GM18517 (cell line): ENCODE data around the gene SLC7A5.
A peak's percentile ranks its signal among the peaks of the same experiment; 100 is the strongest.
"Not testable (repeated sequence)": the region's sequence is repeated elsewhere in the genome, so short reads cannot be mapped to it uniquely, and the experiment has no call there.

Experiments
- ATAC-seq: cut with Tn5 transposase; IDR thresholded peaks from one replicate; pipeline ENCODE4 v1.9.1; 2021; ENCODE audit warnings: mild to moderate bottlenecking, moderate library complexity; ENCODE audit not compliant: unreplicated experiment

Gene SLC7A5

DNA sequence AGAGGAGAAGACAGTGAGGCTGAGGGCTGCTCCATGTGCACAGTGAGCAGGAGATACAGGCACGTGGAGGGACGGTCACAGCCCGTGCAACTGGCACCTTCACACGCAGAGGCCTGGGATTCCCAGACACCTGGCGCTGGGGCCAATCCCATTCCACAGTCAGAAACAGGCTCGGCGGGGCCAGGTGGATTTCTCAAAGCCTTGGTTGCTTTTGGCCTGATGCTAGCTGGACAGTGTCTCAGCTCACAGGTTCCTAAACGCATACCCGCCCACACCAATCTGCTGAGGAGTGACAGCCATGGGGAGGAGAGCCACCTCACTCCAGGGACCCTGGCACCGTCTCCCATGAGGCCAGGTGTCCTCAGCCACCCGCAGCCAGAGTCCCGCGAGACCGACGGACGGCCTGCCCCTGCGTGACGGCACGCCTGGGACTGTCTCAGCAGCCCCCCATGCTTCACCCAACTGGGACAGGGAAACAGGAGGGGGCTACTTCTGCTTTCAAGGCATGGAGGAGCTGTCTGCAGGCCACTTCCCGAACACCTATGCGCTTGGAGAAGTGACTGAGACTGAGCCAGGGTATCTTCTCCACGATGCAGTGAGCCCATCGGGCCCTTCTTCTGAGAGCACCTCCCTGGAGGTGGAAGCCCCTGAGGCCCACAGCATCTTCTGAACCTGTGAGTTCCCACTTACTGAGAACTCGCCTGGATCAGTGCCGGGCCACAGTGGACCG, 6.5 kb downstream of the SLC7A5 start:
- ATAC-seq: not testable (repeated sequence)

DNA sequence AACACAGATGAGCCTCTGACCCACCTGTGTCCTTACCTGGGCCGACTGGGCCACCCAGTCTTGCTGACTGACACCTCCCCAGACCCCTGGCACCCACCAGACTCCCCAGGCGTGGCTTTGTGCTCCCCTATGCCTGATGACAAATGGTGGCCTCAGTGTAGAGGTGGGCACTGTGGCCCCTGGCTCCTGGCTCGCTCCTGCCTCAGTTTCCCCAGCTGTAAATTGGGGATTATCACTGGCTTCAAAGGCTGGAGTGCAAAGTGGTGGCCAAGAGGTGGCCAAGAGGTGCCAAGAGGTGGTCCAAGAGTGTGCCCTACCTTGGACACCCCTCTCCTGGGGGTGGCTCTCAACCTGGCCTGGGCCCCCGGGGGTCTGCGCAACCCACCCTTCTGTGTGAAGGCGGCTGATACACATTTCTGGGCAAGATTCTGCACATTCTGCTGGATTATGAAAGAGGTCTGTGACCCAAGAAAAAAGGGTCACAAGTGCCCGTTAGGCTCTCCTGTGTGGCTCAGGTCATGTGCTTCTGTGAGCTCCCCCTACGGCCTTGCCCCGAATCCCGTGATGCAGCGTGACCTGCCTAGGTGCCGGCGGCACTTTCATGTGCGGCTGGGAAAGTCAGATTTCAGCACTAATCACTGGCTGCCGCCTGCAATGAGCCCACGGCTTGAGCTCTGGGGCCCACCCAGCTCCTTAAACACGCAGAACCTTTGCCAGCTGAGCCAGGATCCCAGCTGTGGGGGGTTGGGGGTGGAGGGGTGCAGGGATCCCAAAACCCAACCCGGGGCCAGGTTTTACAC, 7.8 kb downstream of the SLC7A5 start:
- not testable (repeated sequence) for ATAC-seq

DNA sequence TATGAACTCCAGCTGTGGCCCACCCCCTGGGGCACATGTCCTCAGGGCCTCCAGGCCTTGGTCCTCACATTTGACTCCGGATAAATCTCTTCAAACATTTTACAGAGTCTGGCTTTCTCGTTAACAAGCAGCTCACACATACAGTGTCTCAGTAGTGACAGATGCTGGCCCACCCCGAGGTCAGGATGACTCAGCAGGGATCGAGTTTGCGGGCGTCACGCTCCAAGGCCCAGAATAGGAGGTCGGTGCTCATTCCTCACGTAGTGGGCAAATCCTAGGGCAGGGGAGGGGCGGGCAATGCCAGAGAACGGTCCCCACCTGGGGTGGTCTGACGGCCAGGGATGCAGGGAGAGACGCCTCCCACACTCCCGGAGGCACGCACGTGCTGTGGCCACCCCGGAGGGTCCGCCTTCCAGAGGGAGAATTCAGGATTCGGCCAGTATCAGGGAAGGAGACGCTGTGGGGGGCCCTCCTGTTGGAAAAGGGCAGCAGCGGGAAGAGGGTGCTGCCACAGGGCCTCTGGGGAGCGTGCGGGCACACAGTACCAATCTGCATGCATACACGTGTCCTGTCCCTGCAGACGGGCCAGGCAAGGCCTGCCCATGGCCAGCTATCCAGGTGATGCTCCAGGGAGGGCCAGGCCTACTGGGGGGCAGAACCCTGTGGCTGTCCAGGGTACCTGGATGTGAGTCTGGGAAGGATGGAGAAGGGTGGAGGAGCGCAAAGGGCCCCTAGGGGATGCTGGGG, 8.6 kb downstream of the SLC7A5 start:
- no peak for ATAC-seq

DNA sequence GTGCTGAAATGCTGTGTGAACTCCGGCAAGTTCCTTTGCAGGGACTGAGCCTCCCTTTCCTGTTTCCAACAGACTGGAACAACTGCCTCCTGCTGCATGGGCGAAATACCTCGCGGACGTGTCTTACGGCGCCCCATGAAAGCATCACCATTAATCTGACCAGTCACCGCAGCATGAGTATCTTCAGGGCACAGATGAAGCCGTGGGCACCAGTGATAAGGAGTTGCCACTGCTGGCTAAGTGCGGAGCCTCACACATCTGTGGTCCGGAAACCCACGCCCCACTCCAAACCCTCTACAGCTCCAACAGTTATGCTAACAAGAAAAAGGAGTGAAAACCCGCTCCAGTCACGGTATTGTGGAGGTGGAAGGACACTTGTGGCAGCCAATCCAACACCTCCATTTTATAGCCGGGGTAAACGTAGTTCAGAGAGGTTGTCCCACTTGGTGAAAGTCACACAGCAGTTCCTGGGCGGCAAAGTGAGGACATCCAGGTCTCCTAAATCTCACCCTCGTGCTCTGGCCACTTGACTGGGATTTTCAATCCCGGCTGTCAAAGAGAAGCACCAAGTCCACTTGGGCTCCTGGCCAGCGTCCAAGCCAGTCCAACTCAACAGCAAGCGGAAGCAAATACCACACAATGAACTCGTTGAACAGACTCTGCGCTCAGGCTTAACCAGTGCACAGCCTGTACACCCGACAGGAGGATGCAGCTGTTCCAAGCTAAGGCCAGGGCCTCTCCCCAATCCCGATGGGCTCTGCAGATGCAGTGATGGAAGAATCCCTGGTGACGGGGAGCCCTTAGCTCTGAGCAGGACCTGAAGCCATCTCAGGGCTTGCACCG, 10.9 kb downstream of the SLC7A5 start:
- not testable (repeated sequence) for ATAC-seq

DNA sequence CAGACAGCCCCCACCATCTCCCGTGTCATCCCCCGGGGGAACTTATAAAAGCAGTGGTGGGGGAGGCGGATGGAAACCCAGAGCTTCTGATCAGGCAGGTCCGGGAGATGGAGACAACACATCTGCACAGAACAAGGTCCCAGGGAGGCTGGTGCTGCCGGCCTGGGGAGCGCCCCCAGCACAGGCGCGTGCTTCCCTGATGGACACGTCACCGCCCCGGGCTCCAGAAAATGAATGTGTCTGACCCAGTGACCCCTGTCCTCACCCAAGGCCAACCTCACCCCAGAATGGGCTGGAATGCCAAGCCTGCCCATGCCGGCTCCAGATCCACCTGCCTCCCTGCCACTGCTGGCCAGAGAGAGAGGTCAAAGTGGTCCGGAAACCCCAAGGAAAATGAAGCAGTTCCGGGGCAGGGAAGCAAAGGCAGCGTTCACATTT, 12.5 kb downstream of the SLC7A5 start:
- ATAC-seq: no peak

DNA sequence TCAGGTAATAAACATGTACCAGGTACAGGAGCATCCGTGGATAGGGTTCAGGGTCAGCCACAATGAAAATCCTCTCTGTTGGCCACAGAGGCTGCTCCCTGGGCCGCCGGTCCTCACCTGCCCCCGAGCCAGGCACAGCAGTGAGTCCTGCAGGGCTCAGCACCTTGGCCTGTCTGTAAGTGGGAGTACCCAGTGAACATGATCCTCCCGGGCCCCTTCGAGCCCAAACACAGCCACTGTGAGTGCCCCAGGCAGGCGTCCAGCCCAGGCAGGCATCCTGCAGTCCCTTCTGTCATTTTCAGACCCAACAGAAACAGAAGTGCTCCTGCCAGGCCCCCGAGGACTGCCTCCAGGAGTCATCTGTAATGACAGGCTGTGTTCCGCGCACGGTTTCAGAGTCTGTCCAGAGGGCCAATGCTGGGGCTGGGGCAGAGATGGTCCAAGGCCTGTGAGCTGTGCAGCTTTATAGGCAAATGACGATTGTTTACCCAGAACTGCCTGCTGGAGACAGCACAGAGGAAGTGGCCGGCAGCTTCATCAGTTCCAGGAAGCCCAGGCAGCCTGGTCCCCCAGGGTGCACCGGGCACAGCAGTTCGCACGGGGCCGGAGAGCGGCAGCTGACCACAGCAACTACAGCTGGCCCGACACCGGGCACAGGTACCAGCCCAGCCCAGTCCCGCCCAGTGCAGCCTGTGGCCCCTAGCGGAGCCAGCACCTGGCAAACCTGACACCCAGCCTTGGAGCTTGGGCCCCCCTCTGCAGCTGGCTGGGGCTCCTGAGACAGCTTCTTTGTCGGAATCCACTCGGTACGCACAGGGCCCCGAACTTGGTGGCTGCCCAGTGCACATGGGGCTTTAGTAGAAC, 13.2 kb downstream of the SLC7A5 start:
- no peak for ATAC-seq

DNA sequence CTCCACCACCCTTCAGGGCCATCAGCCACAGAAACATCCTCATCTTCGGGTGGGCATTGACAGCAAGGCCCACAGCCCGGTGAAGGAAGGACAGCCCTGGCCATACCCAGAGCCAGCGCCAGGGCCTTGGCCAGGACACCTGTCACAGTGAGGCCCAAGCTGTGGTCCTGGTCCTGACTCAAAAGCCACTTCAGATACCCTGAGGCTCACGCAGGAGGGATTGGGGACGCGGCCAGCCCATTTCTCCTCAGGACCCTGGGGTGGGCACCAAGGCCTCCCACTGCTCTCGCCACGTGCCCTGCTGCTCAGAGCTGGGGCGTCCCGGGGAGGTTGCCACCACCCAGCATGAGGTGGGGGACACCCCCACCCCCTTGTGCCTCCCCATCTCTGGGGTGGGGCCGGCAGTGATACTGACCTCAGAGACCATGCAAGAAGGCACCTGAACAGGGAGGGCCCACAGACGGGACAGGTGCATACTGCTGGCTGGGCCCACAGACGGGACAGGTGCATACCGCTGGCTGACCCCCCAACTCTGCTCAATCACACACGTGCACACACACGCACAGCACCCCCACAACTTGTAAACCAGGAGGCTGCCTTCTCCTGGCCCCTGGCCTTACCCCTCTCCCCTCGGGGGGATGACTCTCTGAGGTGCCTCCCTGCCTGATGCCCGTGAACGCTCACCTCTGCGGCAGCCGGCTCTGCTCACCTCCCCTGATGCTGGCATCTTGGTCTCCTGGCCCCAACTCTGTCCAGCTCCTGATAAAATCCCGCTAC, 14.2 kb downstream of the SLC7A5 start:
- no peak for ATAC-seq

DNA sequence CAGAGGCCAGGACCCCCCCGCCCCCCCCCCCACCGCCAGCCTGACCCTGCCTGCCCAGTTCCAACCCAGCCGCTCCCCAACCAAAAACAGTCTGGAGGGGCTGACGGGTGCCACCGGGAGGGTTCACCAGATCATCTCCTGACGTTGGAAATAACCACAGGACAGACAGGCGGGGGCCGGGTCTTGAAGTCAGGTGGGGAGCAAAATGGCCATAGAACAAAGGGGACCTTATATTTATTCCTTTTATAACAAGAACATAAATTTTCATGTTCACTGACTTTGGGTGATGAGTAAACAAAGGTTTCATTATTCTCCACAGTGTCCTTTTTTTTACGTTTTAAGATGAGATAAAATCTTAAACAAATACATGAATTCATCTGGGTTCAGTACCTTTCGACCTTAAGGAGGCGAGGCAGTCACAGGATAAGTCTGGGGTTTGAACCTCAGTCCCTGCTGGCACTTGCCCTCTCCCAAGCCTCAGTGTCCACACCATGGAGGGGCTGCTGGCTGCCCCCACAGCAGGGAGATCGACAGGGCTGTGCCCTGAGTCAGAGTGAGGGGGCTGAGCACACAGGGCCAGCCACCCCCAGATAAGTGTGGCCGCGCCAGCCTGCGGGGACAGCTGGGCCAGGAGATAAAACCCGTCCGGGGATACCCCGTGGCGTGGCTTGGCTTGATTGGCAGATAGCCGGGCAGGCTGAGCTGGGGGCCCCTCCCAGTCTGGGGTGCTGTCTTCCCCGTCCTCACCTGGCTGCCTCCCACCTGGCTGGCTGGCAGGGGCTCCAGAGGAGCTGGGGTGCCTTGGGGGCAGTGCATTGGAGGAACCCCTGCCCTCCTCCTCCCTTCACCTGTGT, 15.0 kb downstream of the SLC7A5 start:
- no peak for ATAC-seq

DNA sequence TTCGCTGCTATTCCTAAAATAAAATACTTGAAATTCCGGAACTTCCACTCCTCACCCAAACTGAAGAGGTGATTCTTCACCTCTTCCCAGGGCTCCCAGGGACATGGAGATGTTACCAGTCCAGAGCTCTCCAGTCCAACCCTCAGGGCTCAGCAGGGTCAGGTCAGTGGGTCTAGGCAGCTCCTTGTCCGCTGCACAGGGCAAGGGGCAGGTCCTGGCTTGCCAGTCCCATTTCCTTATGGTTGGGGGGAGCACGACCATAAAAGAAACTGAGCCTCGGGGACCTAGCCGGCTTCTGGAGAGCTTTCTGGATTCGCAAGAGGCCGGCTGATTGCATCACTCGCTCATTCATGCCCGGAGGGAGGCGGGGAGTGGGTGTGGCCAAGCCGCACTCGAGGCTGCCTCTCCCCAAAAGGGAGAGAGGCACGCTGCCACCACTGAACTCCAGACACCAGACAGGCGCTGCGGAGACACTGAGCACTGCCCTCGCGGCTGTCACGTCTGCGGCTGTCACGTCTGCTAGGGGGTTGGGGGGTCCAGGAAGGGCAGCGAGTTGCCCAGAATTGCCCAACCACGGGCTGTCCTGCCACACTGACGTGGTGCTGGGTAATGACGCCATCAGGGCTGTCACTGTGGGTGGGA, 15.8 kb downstream of the SLC7A5 start:
- peak; percentile 57 for ATAC-seq

DNA sequence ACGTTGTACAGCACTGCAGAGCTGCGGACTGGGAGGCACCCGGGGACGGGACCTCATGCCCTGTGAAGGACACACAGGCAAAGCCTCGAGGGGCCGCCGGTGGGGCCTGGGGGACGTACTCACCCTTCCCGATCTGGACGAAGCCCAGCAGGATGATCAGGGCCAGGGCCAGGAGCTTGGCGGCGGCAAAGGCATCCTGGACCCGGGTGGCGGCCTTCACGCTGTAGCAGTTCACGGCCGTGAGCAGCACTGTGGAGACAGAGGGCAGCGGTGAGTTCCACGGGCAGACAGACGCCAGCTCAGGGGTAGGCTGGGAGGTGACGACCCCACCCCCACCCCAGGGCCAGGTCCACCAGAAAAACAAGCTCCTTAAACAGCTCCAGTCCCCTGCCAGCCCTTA, 17.7 kb downstream of the SLC7A5 start:
- no peak for ATAC-seq

DNA sequence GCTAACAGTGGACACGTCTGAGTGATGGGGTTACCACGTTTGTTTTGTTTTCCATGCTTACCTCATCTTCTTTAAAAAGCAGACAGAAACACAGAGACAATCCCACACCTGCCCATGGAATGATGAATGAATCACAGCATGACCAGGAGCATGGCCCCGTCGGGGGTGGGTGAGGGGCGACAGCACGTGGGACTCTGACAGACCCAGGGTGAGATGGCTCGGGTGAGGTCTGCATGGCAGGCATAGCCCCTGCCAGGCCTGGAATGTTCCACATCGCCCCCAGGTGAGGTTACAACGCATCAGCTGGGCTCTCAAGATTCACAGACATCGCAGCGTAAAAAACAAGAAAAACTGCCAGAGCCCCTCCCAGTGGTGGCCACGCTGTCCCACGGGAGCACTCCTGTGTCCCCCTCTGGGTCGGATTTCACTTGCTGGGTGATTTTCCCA, 18.1 kb downstream of the SLC7A5 start:
- ATAC-seq: no peak

DNA sequence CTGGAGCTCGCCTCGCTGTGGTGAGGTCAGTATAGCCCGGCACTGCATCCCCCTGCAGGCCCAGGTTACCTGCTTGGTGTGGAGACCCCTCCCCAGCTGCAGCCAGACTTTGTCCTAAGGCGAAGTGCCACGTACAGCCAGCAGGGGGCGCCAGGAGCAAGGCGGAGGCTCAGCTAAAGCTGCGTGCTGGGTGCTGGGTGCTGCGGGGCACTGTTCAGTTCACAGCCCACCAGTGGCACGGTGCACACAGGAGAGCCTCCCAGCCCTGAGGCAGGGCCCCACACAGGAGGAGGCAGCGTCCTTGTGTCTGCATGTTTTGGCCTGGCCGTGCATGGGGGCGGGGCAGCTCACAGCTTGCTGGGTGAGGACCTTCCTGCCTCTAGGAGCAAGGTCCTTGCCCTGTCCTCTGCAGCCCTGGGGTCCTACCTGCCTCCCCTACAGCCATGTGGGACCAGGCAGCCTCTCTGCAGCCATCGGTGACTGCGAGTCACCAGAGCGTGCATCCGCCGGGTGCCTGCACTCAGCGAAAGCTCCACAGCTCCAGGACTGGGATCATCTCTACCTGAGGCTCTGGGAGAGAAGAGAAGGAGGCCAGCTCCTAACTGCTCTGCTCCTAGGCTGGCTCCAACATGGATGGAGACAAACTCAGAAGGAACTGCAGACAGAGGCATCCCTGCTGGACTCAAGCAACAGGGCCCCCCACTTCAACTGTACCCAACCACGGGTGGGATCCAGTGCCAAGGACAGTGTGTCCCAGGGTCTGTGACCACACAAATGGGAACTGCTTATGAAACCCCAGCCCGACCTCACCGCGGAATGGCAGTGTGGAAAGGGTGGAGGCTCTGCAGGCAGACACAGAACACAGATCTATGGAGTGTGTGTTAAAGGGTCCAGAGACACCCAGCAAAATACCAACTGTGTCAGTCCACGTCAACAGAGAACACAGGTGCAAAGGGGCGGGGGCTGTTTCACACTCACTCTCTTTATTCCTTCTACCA, 19.0 kb downstream of the SLC7A5 start:
- no peak for ATAC-seq

DNA sequence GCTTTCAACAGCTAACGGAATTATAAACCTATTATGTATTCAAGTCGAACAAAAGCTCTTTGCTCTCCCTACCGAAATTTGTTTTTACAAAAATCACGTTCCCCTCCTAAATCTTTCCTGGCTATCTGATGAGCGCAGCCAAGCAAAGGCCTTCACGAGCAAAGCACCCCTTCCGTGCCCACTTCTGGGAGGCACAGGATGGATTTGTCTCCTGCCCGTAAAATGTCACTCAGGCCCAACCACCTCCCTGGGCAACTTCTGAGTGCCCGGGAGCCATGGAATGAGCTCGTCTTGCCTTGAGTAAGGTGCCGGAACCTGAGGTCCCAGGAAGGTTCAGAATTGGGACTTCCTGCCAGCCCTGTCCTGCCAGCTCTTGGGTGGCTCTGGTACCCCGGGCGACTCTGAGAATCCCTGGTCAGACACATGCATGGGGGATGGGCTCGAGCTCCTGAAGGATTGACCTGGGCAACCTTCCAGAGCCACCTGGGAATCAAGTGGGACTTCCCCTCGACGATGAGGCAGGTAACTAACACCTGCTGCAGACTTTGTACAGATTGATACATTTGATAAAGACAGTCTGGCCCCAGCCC, 19.8 kb downstream of the SLC7A5 start:
- no peak for ATAC-seq

DNA sequence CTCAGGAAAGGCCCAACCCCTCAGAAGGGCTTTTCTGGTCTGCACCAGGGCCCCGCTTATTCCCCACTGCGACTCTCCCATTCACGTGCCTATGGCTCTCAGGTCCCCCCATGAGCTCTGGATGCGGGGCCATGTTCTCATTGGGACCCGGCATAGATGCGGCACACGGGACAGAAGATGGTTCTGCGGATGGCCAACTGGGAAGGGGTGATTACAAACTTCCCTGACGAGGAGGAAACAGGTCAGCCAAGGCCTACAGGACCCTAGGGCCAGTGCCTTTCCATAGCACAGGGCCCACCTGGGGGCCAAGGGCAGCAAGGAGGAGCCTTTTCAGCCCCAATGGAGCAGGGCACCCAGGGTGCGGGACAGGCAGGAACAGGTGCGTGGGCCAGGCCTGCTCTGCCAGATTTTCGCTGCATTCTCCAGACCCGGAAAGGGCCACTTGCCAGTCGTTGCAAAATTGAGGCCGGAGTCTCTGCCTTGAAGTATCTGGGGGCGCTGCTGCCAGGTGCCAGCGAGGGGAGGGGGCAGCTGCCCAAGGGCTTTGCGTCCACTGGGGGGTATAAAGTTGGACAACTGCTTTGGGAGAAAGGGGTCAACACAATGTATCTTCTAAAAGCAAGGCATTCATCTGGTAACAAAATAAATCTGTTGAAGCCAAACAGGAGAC, 20.5 kb downstream of the SLC7A5 start:
- no peak for ATAC-seq
